ENCODE results near the gene AGBL1.

DNA sequence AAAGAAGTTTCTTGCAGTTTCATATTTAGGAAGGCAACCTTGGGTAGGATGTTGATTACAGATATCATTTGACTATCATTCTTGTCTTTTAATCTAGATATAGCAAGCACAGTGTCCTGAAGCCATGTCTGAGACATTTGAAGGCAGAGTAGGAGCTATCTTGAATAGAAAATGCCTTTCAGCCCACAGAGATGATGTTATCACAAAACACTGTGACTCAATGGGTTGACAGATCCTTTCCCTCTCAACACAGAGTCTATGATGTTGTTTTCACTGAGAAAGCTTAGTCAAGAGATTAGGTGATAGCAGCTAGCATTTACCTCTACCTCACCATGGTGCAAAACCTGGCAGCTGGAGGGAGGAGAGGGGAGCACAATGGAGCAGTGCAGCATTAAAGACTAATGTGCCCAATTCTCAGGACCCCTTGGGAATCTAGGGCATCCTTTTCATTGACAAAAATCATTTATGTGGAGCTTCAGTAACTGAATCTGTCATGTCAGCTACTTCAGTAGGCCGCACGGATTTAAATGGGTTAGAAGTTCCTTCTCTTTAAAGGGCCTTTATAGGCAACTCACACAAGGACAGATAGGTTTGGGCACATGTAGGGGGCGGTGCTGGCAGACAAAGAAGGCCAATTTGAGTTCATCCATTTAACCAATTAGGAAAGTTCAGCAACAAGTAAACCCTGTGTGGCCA, 121.8 kb downstream of the AGBL1 start:
- no peak for TF ChIP-seq CTCF (IDR thresholded peaks at IDR 0.05; ENCODE audit: borderline replicate concordance, extremely low read depth, low read length, poor library complexity, severe bottlenecking)
- no peak for TF ChIP-seq EZH2 (IDR thresholded peaks at IDR 0.05; ENCODE audit: borderline replicate concordance, low read depth, low read length, severe bottlenecking)

All from DND-41 (cell line).